NCI-H226 (cell line): ENCODE measurements around the gene CHN2.

Source experiments
- DNase-seq: peaks from one replicate; pipeline ENCODE4 v3.0.0-alpha.2; 2015

Gene CHN2

DNA sequence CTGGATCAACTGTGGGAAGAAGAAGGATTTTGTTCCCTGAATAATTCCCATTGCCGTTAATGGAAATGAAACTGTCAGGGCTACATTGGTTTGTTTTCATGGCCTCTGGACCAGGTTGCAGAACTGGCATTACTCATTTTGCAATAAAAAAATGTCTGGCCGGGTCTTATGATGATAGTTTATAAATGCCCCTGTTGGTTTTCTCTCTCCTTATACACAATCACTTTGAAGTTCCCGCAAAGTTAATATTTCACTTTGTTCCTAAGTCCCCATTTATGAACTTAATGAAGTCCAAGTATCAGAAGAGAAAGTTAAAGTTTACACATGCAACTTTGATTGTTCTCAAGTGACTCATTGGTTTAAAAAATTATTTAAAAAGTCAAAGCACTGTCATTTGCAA is 218.3 kb downstream of the CHN2 start:
- no peak for DNase-seq

- peak; percentile 22 for DNase-seq
Observed at GRCh38 chr7:29413626-29414136, 219.1 kb downstream of the CHN2 start.

GRCh38 chr7:29414216-29414615 is 219.6 kb downstream of the CHN2 start:
- DNase-seq: no peak

- DNase-seq: no peak
Observed at GRCh38 chr7:29415215-29415614, 220.6 kb downstream of the CHN2 start.

- DNase-seq: no peak
Observed at GRCh38 chr7:29416276-29416937, 221.8 kb downstream of the CHN2 start.

- no peak for DNase-seq
Observed at GRCh38 chr7:29416938-29417305, 222.3 kb downstream of the CHN2 start.

GRCh38 chr7:29418056-29418455 is 223.5 kb downstream of the CHN2 start:
- no peak for DNase-seq

DNA sequence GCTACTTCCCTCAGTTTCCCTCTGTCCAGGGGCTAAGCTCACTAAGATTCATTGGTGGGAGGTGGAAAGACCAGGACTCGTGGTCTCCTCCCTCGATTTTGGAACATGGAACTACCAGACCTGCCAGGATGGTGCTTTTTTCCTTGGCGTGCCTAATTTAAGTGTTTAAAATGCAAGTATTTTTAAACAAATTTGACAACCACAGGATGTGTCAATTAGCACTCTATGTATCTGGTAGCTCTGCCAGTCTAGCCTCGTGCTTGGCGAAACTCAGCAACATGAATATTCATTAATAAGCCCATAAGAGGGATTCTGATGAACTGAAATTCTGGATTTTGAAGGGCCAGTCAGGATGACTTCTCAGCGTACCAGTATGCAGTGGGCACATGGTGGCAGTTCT is 224.1 kb downstream of the CHN2 start:
- no peak for DNase-seq

DNA sequence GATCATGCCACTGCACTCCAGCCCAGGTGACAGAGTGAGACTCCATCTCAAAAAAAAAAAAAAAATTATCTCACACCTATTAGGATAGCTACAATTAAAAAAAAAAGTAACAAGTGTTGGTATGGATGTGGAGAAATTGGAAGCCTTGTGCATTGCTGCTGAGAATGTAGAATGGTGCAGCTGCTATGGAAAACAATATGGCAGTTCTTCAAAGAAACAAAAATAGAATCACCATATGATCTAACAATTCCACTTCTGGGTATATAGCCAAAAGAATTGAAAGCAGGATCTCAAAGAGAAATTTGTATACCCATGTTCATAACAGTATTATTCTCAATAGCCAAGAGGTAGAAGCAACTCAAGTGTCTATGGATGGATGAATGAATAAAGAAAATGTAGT is 225.4 kb downstream of the CHN2 start:
- no peak for DNase-seq

- DNase-seq: no peak
Observed at GRCh38 chr7:29421010-29421956, 226.7 kb downstream of the CHN2 start.

DNA sequence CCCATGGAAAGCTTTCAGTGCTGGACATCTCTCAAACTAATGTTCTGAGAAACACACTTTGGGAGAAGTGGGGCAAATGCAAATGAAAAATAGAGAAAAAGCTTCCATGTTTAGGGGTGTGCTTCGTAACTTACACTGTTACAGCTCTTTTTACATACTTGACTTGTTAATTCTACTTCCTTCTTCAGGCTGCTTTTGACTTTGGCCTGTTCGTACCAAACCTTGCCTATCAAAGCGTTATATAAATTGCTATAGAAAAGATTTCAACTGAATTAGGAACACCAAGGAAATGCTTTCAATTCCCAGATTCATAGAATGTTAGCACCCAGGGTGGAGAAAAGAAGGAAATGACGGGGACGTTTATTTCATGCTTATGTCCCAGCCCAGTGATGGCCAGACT is 228.3 kb downstream of the CHN2 start:
- no peak for DNase-seq

- no peak for DNase-seq
Observed at GRCh38 chr7:29424295-29424983, 229.9 kb downstream of the CHN2 start.

DNA sequence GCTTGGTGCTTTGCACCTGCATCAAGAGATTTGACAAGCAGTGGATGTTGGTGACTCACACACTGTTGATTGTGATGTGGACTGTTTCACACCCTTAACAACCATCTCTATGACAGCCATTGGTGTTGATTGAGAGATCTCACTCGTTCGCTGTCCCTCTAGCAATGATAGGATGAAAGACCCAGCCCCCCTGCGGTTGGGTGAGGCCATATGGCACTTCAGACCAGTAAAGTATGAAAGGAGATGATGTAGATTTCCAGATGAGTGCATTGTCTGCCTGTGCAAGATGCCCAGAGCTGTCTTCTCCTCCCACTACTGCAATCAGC is 230.4 kb downstream of the CHN2 start:
- no peak for DNase-seq

DNA sequence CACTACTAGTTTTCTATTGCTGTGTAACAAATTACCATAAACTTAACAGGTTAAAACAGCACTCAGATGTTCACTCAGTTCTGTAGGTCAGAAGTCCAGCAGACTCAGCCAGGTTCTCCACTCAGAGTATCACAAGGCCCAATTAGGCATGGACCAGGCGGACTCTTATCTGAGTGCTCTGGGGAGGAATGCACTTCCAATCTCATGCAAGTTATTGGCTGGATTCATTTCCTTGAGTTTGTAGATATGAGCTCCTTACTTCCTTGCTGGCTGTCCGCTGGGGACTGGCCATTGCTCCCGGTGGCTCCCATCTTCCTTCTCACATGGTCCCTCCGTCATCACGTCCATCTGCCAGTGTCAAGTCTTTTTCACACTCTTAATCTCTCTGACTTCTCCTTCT is 232.0 kb downstream of the CHN2 start:
- no peak for DNase-seq

- DNase-seq: no peak
Observed at GRCh38 chr7:29429401-29429800, 234.8 kb downstream of the CHN2 start.

- no peak for DNase-seq
Observed at GRCh38 chr7:29430279-29430949, 235.8 kb downstream of the CHN2 start.

GRCh38 chr7:29431686-29432085 is 237.1 kb downstream of the CHN2 start:
- DNase-seq: no peak

DNA sequence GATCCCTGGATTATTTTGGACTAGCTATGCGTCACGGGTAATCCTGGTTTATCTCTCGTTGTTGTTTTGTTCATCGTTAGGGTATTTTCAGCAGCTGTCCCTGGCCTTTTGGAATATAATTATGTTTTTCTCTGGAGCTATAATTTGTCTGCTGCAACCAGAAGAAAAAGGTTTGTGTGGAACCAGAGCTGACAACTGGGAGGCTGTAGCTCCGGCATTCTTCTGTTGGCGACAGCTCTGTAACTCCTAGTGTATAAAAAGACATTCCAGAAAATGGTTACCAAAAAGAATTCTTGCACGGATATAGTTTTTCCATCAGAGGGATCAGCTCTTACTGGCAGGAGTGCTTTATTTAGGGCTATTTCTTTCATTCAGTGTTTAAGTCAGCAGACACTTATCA is 238.1 kb downstream of the CHN2 start:
- DNase-seq: no peak

DNA sequence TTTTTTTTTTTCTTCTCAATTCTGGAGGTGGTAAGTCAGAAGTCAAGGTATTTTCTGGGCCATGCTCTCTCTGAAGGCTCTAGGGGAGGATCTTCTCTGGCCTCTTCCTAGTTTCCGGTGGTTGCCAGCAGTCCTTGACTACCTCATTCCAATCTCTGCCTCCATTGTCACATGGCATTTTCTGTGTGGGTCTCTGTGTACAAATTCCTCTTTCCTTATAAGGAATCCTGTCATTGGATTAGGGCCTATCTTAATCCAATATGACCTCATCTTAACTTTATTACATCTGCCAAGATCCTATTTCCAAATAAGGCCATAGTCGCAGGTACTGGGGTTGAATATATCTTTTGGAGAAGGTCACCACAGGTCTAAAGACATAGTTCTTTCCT is 239.8 kb downstream of the CHN2 start:
- DNase-seq: no peak

GRCh38 chr7:29435167-29435566 is 240.6 kb downstream of the CHN2 start:
- DNase-seq: no peak

- DNase-seq: no peak
Observed at GRCh38 chr7:29435902-29436301, 241.3 kb downstream of the CHN2 start.

GRCh38 chr7:29442146-29442545 is 247.6 kb downstream of the CHN2 start:
- peak; percentile 56 for DNase-seq

GRCh38 chr7:29443552-29443951 is 249.0 kb downstream of the CHN2 start:
- DNase-seq: no peak
